ENCODE results near the gene MRPS27.

The MRPS27 gene

GRCh38 chr5:72209147-72210115, 110.6 kb downstream of the MRPS27 start:
- no peak for TF ChIP-seq ZNF274 (IDR thresholded peaks at IDR 0.05; ENCODE audit: low read depth, low read length)

GRCh38 chr5:72208324-72208926, 111.6 kb downstream of the MRPS27 start:
- H3K4me3 ChIP-seq (ENCODE audit: low read length) = no peak overlapping the region
- no peak for TF ChIP-seq ZNF274 (IDR thresholded peaks at IDR 0.05; ENCODE audit: low read depth, low read length)

More at GRCh38 chr5:72209147-72210115, 110.6 kb downstream of the MRPS27 start:
- no peak overlapping the region for H3K4me3 ChIP-seq (ENCODE audit: low read length)

GRCh38 chr5:72206994-72207393, 113.0 kb downstream of the MRPS27 start:
- no peak for TF ChIP-seq ZNF274 (IDR thresholded peaks at IDR 0.05; ENCODE audit: low read depth, low read length)
- no peak overlapping the region for H3K4me3 ChIP-seq (ENCODE audit: low read length)

- no peak for TF ChIP-seq ZNF274 (IDR thresholded peaks at IDR 0.05; ENCODE audit: low read depth, low read length)
- H3K4me3 ChIP-seq (ENCODE audit: low read length) = no peak overlapping the region
Measured at GRCh38 chr5:72206160-72206559, 113.9 kb downstream of the MRPS27 start.

GRCh38 chr5:72205431-72206009, 114.5 kb downstream of the MRPS27 start:
- TF ChIP-seq ZNF274 (IDR thresholded peaks at IDR 0.05; ENCODE audit: low read depth, low read length) = no peak
- no peak overlapping the region for H3K4me3 ChIP-seq (ENCODE audit: low read length)

GRCh38 chr5:72204946-72205345, 115.1 kb downstream of the MRPS27 start:
- no peak for TF ChIP-seq ZNF274 (IDR thresholded peaks at IDR 0.05; ENCODE audit: low read depth, low read length)
- H3K4me3 ChIP-seq (ENCODE audit: low read length) = no peak overlapping the region

GRCh38 chr5:72203251-72203845, 116.7 kb downstream of the MRPS27 start:
- H3K4me3 ChIP-seq (ENCODE audit: low read length) = no peak overlapping the region
- TF ChIP-seq ZNF274 (IDR thresholded peaks at IDR 0.05; ENCODE audit: low read depth, low read length) = no peak

- no peak for TF ChIP-seq ZNF274 (IDR thresholded peaks at IDR 0.05; ENCODE audit: low read depth, low read length)
- no peak overlapping the region for H3K4me3 ChIP-seq (ENCODE audit: low read length)
Measured at GRCh38 chr5:72202331-72202825, 117.7 kb downstream of the MRPS27 start.

- TF ChIP-seq ZNF274 (IDR thresholded peaks at IDR 0.05; ENCODE audit: low read depth, low read length) = no peak
- no peak overlapping the region for H3K4me3 ChIP-seq (ENCODE audit: low read length)
Measured at GRCh38 chr5:72199681-72200080, 120.4 kb downstream of the MRPS27 start.

GRCh38 chr5:72197393-72197792, 122.6 kb downstream of the MRPS27 start:
- no peak overlapping the region for H3K4me3 ChIP-seq (ENCODE audit: low read length)
- no peak for TF ChIP-seq ZNF274 (IDR thresholded peaks at IDR 0.05; ENCODE audit: low read depth, low read length)

GRCh38 chr5:72195581-72195980, 124.5 kb downstream of the MRPS27 start:
- H3K4me3 ChIP-seq (ENCODE audit: low read length) = no peak overlapping the region
- TF ChIP-seq ZNF274 (IDR thresholded peaks at IDR 0.05; ENCODE audit: low read depth, low read length) = no peak

- no peak overlapping the region for H3K4me3 ChIP-seq (ENCODE audit: low read length)
- TF ChIP-seq ZNF274 (IDR thresholded peaks at IDR 0.05; ENCODE audit: low read depth, low read length) = no peak
Measured at GRCh38 chr5:72194846-72195245, 125.2 kb downstream of the MRPS27 start.

- no peak overlapping the region for H3K4me3 ChIP-seq (ENCODE audit: low read length)
- no peak for TF ChIP-seq ZNF274 (IDR thresholded peaks at IDR 0.05; ENCODE audit: low read depth, low read length)
Measured at GRCh38 chr5:72191404-72191803, 128.6 kb downstream of the MRPS27 start.

- no peak overlapping the region for H3K4me3 ChIP-seq (ENCODE audit: low read length)
- TF ChIP-seq ZNF274 (IDR thresholded peaks at IDR 0.05; ENCODE audit: low read depth, low read length) = no peak
Measured at GRCh38 chr5:72189146-72189545, 130.9 kb downstream of the MRPS27 start.

All from GM08714 (cell line).